Islet of Langerhans (tissue), 1 donor: Measurements from ENCODE around the gene OR6Y1.

Source experiments
- FAIRE-seq: peaks from one replicate; lab custom pipeline; 2011; peaks lifted over from hg19 to GRCh38; lab: Jason Lieb, UNC

Gene OR6Y1

GRCh38 chr1:158554352-158554751 lies at the start of gene OR6Y1:
OR6Y1 (minus strand) TSS chr1:158554405; CDS start chr1:158548105, 6,300 bp downstream.
- no peak for FAIRE-seq

GRCh38 chr1:158600735-158601134 lies 46.5 kb upstream of the OR6Y1 start:
- FAIRE-seq, result no peak

- FAIRE-seq, result no peak
Measured at GRCh38 chr1:158586942-158587341, 32.7 kb upstream of the OR6Y1 start.

- FAIRE-seq, result no peak
Measured at GRCh38 chr1:158583962-158584361, 29.8 kb upstream of the OR6Y1 start.

- FAIRE-seq, result no peak
Measured at GRCh38 chr1:158579733-158580132, 25.5 kb upstream of the OR6Y1 start, which contains the start of gene OR10X1. OR10X1 (minus strand) TSS chr1:158579899; CDS start chr1:158579899, 0 bp downstream.

- FAIRE-seq, result no peak
Measured at GRCh38 chr1:158577561-158577960, 23.4 kb upstream of the OR6Y1 start.

GRCh38 chr1:158572226-158572625 lies 18.0 kb upstream of the OR6Y1 start:
- FAIRE-seq, result no peak

GRCh38 chr1:158570480-158570879 lies 16.3 kb upstream of the OR6Y1 start, which contains the start of gene OR6P1:
OR6P1 (minus strand) TSS chr1:158570580; CDS start chr1:158563604, 6,976 bp downstream.
- FAIRE-seq, result no peak

- no peak for FAIRE-seq
Measured at GRCh38 chr1:158564608-158565007, 10.4 kb upstream of the OR6Y1 start.

- FAIRE-seq, result no peak
Measured at GRCh38 chr1:158563853-158564252, 9.6 kb upstream of the OR6Y1 start.

GRCh38 chr1:158559696-158560095 lies 5.5 kb upstream of the OR6Y1 start:
- FAIRE-seq, result no peak

- FAIRE-seq, result no peak
Measured at GRCh38 chr1:158552296-158552695, 1.9 kb downstream of the OR6Y1 start.

- no peak for FAIRE-seq
Measured at GRCh38 chr1:158547533-158547932, 6.7 kb downstream of the OR6Y1 start.

- no peak for FAIRE-seq
Measured at GRCh38 chr1:158537609-158538008, 16.6 kb downstream of the OR6Y1 start.

- FAIRE-seq, result no peak
Measured at GRCh38 chr1:158534496-158534895, 19.7 kb downstream of the OR6Y1 start.

- no peak for FAIRE-seq
Measured at GRCh38 chr1:158527190-158527815, 26.9 kb downstream of the OR6Y1 start.

GRCh38 chr1:158521666-158522058 lies 32.5 kb downstream of the OR6Y1 start:
- no peak for FAIRE-seq

- FAIRE-seq, result no peak
Measured at GRCh38 chr1:158520955-158521665, 33.1 kb downstream of the OR6Y1 start.

GRCh38 chr1:158520021-158520420 lies 34.2 kb downstream of the OR6Y1 start:
- no peak for FAIRE-seq

- FAIRE-seq, result no peak
Measured at GRCh38 chr1:158516966-158517365, 37.2 kb downstream of the OR6Y1 start.

- FAIRE-seq, result no peak
Measured at GRCh38 chr1:158509471-158510156, 44.6 kb downstream of the OR6Y1 start.

- FAIRE-seq, result no peak
Measured at GRCh38 chr1:158507511-158507910, 46.7 kb downstream of the OR6Y1 start.

- FAIRE-seq, result no peak
Measured at GRCh38 chr1:158506369-158506987, 47.7 kb downstream of the OR6Y1 start.
